ENCODE measurements around the gene ALLC. TPM values are rescaled to one million over a fixed set of nuclear protein-coding genes. Genes with fewer than 3 reads are reported as not detected.

The ALLC gene
- total and polyA plus RNA-seq, 11 donors, result not detected

DNA sequence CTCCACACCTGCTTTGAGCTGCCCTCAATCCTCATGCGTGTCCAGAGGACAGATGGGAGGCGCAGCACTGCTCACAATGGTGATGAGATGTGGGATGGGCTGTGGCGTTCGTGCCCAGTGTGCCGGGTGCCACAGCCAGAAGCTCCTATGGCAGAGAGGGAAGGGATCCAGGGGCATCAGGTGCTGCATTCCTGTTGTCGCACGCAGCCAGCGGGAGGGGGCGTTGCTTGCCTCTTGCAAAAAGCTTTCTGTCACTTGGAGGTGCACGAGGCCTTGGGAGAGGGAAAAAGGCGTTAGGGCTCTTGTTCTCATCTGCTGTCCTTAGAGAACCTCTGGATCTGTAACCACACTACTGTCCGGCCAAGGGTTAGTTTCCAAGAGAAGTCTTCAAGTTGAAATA, 29.2 kb upstream of the ALLC start:
- Histone ChIP-seq H3K27me3 (no peaks in the 10 kb centered on the region), H3K36me3 (no peaks in the 10 kb centered on the region), H3K4me3 (no peak overlapping the region), H3K27ac (no peak overlapping the region), H3K4me1 (peaks cover 0 to 23% (median 12%) of the 10 kb centered on the region in 12 donors), H3K9me3 (peaks cover 0 to 4% (median 0%) of the 10 kb centered on the region in 12 donors)
- TF ChIP-seq, protein P1, sequence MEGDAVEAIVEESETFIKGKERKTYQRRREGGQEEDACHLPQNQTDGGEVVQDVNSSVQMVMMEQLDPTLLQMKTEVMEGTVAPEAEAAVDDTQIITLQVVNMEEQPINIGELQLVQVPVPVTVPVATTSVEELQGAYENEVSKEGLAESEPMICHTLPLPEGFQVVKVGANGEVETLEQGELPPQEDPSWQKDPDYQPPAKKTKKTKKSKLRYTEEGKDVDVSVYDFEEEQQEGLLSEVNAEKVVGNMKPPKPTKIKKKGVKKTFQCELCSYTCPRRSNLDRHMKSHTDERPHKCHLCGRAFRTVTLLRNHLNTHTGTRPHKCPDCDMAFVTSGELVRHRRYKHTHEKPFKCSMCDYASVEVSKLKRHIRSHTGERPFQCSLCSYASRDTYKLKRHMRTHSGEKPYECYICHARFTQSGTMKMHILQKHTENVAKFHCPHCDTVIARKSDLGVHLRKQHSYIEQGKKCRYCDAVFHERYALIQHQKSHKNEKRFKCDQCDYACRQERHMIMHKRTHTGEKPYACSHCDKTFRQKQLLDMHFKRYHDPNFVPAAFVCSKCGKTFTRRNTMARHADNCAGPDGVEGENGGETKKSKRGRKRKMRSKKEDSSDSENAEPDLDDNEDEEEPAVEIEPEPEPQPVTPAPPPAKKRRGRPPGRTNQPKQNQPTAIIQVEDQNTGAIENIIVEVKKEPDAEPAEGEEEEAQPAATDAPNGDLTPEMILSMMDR (IDR thresholded peaks at IDR 0.05), result no peak
- no peak for TF ChIP-seq POLR2A (IDR thresholded peaks at IDR 0.05)
- ATAC-seq (peak in 1 of 4 donors; percentile 12), DNase-seq (peak in 2 of 5 donors; percentile 15 to 18)
- whole genome bisulfite sequencing, 4 donors, result 45 to 64% (median 54%) methylated on average over 12 of the region's 12 CpGs
- intact Hi-C loops (cut with DNase I), result no loop called here

DNA sequence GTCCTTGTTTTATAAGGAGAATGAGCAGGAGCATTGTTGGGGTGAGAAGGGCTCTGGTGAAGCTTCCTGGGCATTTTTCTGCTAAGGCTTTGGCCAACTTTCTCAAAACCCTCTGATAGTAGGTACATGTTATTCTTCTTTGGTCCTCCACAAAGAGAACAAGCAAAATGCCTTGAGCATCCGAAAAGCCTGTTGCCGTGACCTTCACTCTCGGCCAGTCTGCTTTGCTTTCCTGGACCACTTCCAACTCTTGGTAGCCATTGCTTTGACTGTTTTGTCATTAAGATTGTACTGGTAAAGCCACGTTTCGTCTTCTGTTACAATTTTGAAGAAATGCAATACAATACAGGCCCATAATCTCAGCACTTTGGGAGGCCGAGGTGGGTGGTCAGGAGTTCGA, 27.4 kb upstream of the ALLC start:
- TF ChIP-seq, protein P1 (IDR thresholded peaks at IDR 0.05), result no peak
- no peak for TF ChIP-seq POLR2A (IDR thresholded peaks at IDR 0.05)
- Histone ChIP-seq H3K27me3 (no peaks in the 10 kb centered on the region), H3K4me3 (no peak overlapping the region), H3K9me3 (no peaks in the 10 kb centered on the region), H3K36me3 (no peaks in the 10 kb centered on the region), H3K27ac (no peak overlapping the region), H3K4me1 (peaks cover 0 to 23% (median 12%) of the 10 kb centered on the region in 12 donors)
- ATAC-seq, result no peak
- peak in 2 of 5 donors; percentile 6 to 10 for DNase-seq
- intact Hi-C loops (cut with DNase I), result no loop called here
- WGBS, 4 donors, result 64 to 74% (median 70%) methylated on average over 7 of the region's 7 CpGs

DNA sequence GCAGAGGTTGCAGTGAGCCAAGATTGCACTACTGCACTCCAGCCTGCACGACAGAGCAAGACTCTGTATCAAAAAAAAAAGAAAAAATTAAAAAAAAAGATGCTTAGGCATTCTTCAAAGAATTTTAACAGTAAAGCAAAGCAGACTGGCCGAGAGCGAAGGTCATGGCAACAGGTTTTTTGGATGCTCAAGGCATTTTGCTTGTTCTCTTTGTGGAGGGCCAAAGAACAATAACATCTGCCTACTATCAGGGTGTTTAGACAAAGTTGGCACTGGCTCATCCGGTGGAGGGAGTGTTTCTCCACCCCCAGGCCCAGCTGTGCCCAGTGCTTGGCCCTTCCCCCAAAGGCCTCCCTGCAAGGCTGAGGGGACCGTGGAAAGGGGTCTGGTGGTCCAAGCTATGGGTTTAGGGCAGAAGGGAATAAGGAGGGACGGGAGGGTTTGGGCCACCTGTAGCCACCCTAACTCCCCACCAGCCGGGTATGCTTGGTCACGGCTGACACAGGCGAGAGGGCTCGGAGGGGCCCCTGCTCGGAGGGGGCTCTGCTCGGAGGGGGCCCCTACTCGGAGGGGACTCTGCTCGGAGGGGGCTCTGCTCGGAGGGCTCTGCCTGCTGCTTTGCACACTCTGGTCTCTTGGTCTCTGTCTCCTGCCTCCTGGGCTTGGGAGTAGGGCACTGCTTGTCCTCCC, 26.7 kb upstream of the ALLC start:
- intact Hi-C loops (cut with DNase I), result no loop called here
- H3K36me3 ChIP-seq, result no peaks in the 10 kb centered on the region
- no peaks in the 10 kb centered on the region for H3K9me3 ChIP-seq
- 86 to 87% (median 87%) methylated on average over 14 to 15 of the region's 15 CpGs for WGBS, 4 donors
- H3K4me1 ChIP-seq, result peaks cover 0 to 17% (median 6%) of the 10 kb centered on the region in 12 donors
- H3K27ac ChIP-seq, result no peak overlapping the region
- H3K27me3 ChIP-seq, result no peaks in the 10 kb centered on the region
- H3K4me3 ChIP-seq, result no peak overlapping the region
- no peak for ATAC-seq
- no peak for TF ChIP-seq POLR2A (IDR thresholded peaks at IDR 0.05)
- TF ChIP-seq, protein P1 (IDR thresholded peaks at IDR 0.05), result no peak
- peak in 2 of 5 donors; percentile 6 to 24 for DNase-seq

DNA sequence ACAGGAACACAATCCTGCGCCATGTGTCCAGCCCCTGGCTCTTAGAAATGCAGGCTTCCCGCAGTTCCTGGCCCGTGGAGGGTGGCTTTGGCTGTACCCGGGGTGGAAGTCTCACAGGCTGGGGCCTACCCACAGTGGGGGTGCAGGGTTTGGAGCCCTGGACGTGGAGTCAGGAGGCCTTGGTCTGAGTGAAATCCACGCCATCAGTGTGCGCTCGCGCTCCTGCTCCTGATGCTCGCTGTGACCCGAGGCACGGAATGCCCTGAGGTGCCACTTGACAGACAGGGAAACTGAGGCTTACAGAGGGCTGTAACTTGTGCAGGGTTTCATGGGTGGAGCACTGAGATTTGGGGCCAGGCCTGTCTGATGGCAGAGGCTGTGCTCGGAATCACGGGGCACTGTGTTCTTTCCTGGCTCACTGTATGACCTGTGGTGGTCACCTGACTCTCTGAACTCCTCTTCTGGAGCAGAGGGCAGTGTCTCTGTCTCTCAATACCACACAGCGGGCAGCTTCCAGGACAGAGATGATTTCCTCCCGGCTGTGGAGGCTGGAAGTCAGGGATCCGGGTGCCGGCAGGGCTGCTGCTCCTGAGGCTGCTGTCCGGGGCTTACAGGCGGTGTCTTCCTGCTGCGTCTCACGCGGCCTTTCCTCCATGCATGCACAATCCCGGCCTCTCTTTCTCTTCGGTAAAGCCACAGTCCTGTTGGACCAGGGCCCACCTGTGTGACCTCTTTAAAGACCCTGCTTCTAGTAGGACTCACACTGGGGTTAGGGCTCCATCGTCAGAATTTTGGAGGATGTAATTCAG, 25.9 kb upstream of the ALLC start:
- H3K27me3 ChIP-seq, result no peaks in the 10 kb centered on the region
- no peaks in the 10 kb centered on the region for H3K36me3 ChIP-seq
- intact Hi-C loops (cut with DNase I), result no loop called here
- H3K9me3 ChIP-seq, result no peaks in the 10 kb centered on the region
- ATAC-seq (no peak), DNase-seq (peak in 2 of 5 donors; percentile 8 to 11)
- peaks cover 0 to 11% (median 3%) of the 10 kb centered on the region in 12 donors for H3K4me1 ChIP-seq
- no peak overlapping the region for H3K27ac ChIP-seq
- TF ChIP-seq, protein P1 (IDR thresholded peaks at IDR 0.05), result no peak
- no peak for TF ChIP-seq POLR2A (IDR thresholded peaks at IDR 0.05)
- WGBS, 4 donors, result 87 to 92% (median 90%) methylated on average over 20 to 26 of the region's 26 CpGs
- no peak overlapping the region for H3K4me3 ChIP-seq
